Caki2 (cell line): ENCODE measurements around the gene CRYBG3. TPM values are rescaled to one million over a fixed set of nuclear protein-coding genes. Genes with fewer than 3 reads are reported as not detected.

Source experiments
- DNase-seq: peaks from one replicate; pipeline ENCODE4 v3.0.0-alpha.2; 2015; ENCODE audit warnings: low read depth
- in situ Hi-C: cut with HindIII; loops from 2 replicates; pipeline ENCODE4 v1.10.0; 2016; ENCODE audit warnings: low sequenced_read_pairs, low pct_unique_long_range_greater_than_20kb, mixed read lengths
- total RNA-seq: library from RNA; depleted of rRNA; stranded (reverse); fragments of >200 nt; shearing (Covaris generic); gene quantifications from 2 replicates; pipeline ENCODE4 v1.2.3, GENCODE V29; 2014; ENCODE audit warnings: low replicate concordance; rRNA removed

Gene CRYBG3
- total RNA-seq, 1 experiment from 2014 or later, result 2.0 TPM

GRCh38 chr3:97987306-97987705, 165.5 kb downstream of the CRYBG3 start:
- in situ Hi-C loops, result no loop called here
- no peak for DNase-seq

GRCh38 chr3:97988784-97989568, 167.2 kb downstream of the CRYBG3 start:
- in situ Hi-C loops, result no loop called here
- no peak for DNase-seq

- DNase-seq, result no peak
- in situ Hi-C loops, result no loop called here
Observed at GRCh38 chr3:97990624-97991292, 168.9 kb downstream of the CRYBG3 start.

- no peak for DNase-seq
- in situ Hi-C loops, result no loop called here
Observed at GRCh38 chr3:97991293-97991682, 169.5 kb downstream of the CRYBG3 start.

GRCh38 chr3:97992547-97993173, 170.8 kb downstream of the CRYBG3 start:
- in situ Hi-C loops, result no loop called here
- DNase-seq, result no peak

GRCh38 chr3:97993526-97993925, 171.7 kb downstream of the CRYBG3 start:
- no peak for DNase-seq
- in situ Hi-C loops, result no loop called here

- in situ Hi-C loops, result no loop called here
- no peak for DNase-seq
Observed at GRCh38 chr3:97994328-97994945, 172.6 kb downstream of the CRYBG3 start.

Other genes starting within 250 kb of the CRYBG3 start
- 2.0 and 4.1 TPM in 2 replicates for gene ARL6, start 57.3 kb upstream of the CRYBG3 start, total RNA-seq
- 13.6 and 24.1 TPM in 2 replicates for gene RIOX2, start 150.4 kb downstream of the CRYBG3 start, total RNA-seq
- not detected in 2 replicates for gene GABRR3, start 213.3 kb downstream of the CRYBG3 start, total RNA-seq